Heart left ventricle (tissue), 13 donors: ENCODE results near the gene PDGFD.

Source experiments
- POLR2A ChIP-seq, 2 donors: fragments of 450-650 bp; IDR thresholded peaks; one replicate each; pipeline ENCODE4 v1.6.1; 2017; ENCODE audit warnings: antibody characterized with exemption in 2 of 2, mild to moderate bottlenecking in 2 of 2, moderate library complexity in 2 of 2
- TF ChIP-seq, protein P1 (sequence below), 12 donors: fragments of 200-600 bp; sonication (generic) in 4 of 12; IDR thresholded peaks; one replicate each; pipeline versions ENCODE4 v1.5.0 to v1.8.0; 2018 to 2022; ENCODE audit warnings: antibody characterized with exemption in 12 of 12, mild to moderate bottlenecking in 5 of 12
- donor health status: ischemic (EF 13 %, LVEDD 7.1; RV severe dilation, severe dysfunction).
- donor health status: DM: no; HTN: yes; CAD: no.
- donor health status: DM: no; HTN: no; CAD: no.
- donor health status: ischemic (EF 25% LVEDD 6.9; RV normal size, moderate dysfunction).
- donor health status: ischemic (EF 25% LVEDD 5.7; RV mildly dilated, moderate dysfunction).
- donor health status: ischemic (EF 35%, LVEDD 5.7; RV mildly dilated, moderate dysfunction).
- donor health status: nonischemic (EF 11% LVEDD 7.7; RV severe dilation, severe dysfunction).
- donor health status: DM: yes; HTN: yes; CAD: no.
- donor health status: PGD.
- donor health status: ischemic (EF 29% LVEDD 5.4; RV normal size, mild dysfunction).
- donor health status: nonischemic (EF 23%, LVEDD 6.1; RV moderate dilation, normal function).

DNA sequence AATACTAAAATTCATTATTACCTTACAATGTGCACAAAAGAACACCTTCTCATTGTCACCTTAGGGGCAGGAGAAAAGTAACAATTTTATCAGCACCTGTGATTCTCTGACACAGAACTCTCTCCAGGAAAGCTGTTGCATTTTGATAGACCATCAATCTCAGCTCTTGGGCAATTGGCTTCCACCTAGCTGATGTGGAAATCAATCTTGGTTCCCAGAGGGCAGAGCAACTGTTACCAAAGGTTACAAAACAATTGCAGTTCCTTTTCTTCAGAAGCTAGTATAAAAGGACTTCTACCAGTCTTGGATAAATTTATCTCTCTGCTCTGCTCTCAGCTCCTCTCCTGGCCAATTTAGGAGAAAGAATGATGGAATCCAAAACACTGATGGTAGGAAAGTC is 285.3 kb downstream of the PDGFD start:
- TF ChIP-seq, protein P1, sequence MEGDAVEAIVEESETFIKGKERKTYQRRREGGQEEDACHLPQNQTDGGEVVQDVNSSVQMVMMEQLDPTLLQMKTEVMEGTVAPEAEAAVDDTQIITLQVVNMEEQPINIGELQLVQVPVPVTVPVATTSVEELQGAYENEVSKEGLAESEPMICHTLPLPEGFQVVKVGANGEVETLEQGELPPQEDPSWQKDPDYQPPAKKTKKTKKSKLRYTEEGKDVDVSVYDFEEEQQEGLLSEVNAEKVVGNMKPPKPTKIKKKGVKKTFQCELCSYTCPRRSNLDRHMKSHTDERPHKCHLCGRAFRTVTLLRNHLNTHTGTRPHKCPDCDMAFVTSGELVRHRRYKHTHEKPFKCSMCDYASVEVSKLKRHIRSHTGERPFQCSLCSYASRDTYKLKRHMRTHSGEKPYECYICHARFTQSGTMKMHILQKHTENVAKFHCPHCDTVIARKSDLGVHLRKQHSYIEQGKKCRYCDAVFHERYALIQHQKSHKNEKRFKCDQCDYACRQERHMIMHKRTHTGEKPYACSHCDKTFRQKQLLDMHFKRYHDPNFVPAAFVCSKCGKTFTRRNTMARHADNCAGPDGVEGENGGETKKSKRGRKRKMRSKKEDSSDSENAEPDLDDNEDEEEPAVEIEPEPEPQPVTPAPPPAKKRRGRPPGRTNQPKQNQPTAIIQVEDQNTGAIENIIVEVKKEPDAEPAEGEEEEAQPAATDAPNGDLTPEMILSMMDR (IDR thresholded peaks at IDR 0.05): no peak
- no peak for TF ChIP-seq POLR2A (IDR thresholded peaks at IDR 0.05)
